ENCODE data around the gene GRK5. TPM values are rescaled to one million over a fixed set of nuclear protein-coding genes. Genes with fewer than 3 reads are reported as not detected.

Gene GRK5
- total RNA-seq, 1 experiment from 2014 or later = 4.8 TPM

GRCh38 chr10:119493155-119493554 lies 285.8 kb downstream of the GRK5 start:
- peaks cover 4% of the 10 kb centered on the region; the same call in 1 of the 2 replicates for H3F3A ChIP-seq (ENCODE audit: insufficient read depth, low read depth)
- H3K9me2 ChIP-seq (ENCODE audit: insufficient read depth) = no peaks in the 10 kb centered on the region
- no peaks in the 10 kb centered on the region for H3K4me1 ChIP-seq (replicated peaks; ENCODE audit: insufficient read depth)
- no peaks in the 10 kb centered on the region for H3K79me2 ChIP-seq (ENCODE audit: low read depth)
- H4K20me1 ChIP-seq (ENCODE audit: insufficient read depth) = no peaks in the 10 kb centered on the region
- no peaks in the 10 kb centered on the region for H3K27me3 ChIP-seq (ENCODE audit: insufficient read depth, low read depth)
- intact Hi-C loops (cut with micrococcal nuclease; ENCODE audit: unreplicated experiment) = no loop called here
- DNase-seq = no peak
- no peak overlapping the region for H3K4me3 ChIP-seq
- H2AFZ ChIP-seq = no peak overlapping the region
- no peaks in the 10 kb centered on the region for H3K36me3 ChIP-seq (ENCODE audit: low read depth)
- no peaks in the 10 kb centered on the region for H3K9me3 ChIP-seq (ENCODE audit: insufficient read depth, low read depth)
- POLR2A ChIA-PET (ENCODE audit: unreplicated experiment) = no interaction called here
- CTCF ChIA-PET = no interaction called here
- H3K27ac ChIP-seq = no peak overlapping the region
- BruUV-seq (replicated peaks) = no TSS peak
- no peak overlapping the region for H3K4me2 ChIP-seq
- TF ChIP-seq EZH2 (IDR thresholded peaks at IDR 0.05; ENCODE audit: low read depth) (no peak), CTCF (conservative IDR thresholded peaks at IDR 0.05) (no peak)

- H3K4me1 ChIP-seq (replicated peaks; ENCODE audit: insufficient read depth) = no peaks in the 10 kb centered on the region
- H3K79me2 ChIP-seq (ENCODE audit: low read depth) = no peaks in the 10 kb centered on the region
- peaks cover 4% of the 10 kb centered on the region; the same call in 1 of the 2 replicates for H3F3A ChIP-seq (ENCODE audit: insufficient read depth, low read depth)
- no peak overlapping the region for H3K4me3 ChIP-seq
- H2AFZ ChIP-seq = no peak overlapping the region
- H4K20me1 ChIP-seq (ENCODE audit: insufficient read depth) = no peaks in the 10 kb centered on the region
- ChIA-PET CTCF (no interaction called here), POLR2A (ENCODE audit: unreplicated experiment) (no interaction called here)
- TF ChIP-seq EZH2 (IDR thresholded peaks at IDR 0.05; ENCODE audit: low read depth) (no peak), CTCF (conservative IDR thresholded peaks at IDR 0.05) (no peak)
- H3K9me3 ChIP-seq (ENCODE audit: insufficient read depth, low read depth) = no peaks in the 10 kb centered on the region
- intact Hi-C loops (cut with micrococcal nuclease; ENCODE audit: unreplicated experiment) = no loop called here
- no peaks in the 10 kb centered on the region for H3K36me3 ChIP-seq (ENCODE audit: low read depth)
- no TSS peak for BruUV-seq (replicated peaks)
- no peak for DNase-seq
- H3K27ac ChIP-seq = no peak overlapping the region
- no peak overlapping the region for H3K4me2 ChIP-seq
- no peaks in the 10 kb centered on the region for H3K9me2 ChIP-seq (ENCODE audit: insufficient read depth)
- H3K27me3 ChIP-seq (ENCODE audit: insufficient read depth, low read depth) = no peaks in the 10 kb centered on the region
Observed at GRCh38 chr10:119494236-119495020, 287.1 kb downstream of the GRK5 start.

GRCh38 chr10:119495021-119495505 lies 287.7 kb downstream of the GRK5 start:
- DNase-seq = no peak
- Histone ChIP-seq H2AFZ (no peak overlapping the region), H3K4me2 (no peak overlapping the region), H3K9me2 (ENCODE audit: insufficient read depth) (no peaks in the 10 kb centered on the region), H3K27ac (no peak overlapping the region), H3K36me3 (ENCODE audit: low read depth) (no peaks in the 10 kb centered on the region), H3K9me3 (ENCODE audit: insufficient read depth, low read depth) (no peaks in the 10 kb centered on the region), H3K79me2 (ENCODE audit: low read depth) (no peaks in the 10 kb centered on the region), H4K20me1 (ENCODE audit: insufficient read depth) (no peaks in the 10 kb centered on the region), H3F3A (ENCODE audit: insufficient read depth, low read depth) (peaks cover 4% of the 10 kb centered on the region; the same call in 1 of the 2 replicates), H3K4me1 (replicated peaks; ENCODE audit: insufficient read depth) (no peaks in the 10 kb centered on the region), H3K4me3 (no peak overlapping the region), H3K27me3 (ENCODE audit: insufficient read depth, low read depth) (no peaks in the 10 kb centered on the region)
- TF ChIP-seq CTCF (conservative IDR thresholded peaks at IDR 0.05) (no peak), EZH2 (IDR thresholded peaks at IDR 0.05; ENCODE audit: low read depth) (no peak)
- CTCF ChIA-PET = no interaction called here
- BruUV-seq (replicated peaks) = no TSS peak
- POLR2A ChIA-PET (ENCODE audit: unreplicated experiment) = no interaction called here
- intact Hi-C loops (cut with micrococcal nuclease; ENCODE audit: unreplicated experiment) = no loop called here

Measured in PC-9 (cell line).